C4-2B (cell line): ENCODE data around the gene MTA3.
"Not testable (repeated sequence)": the region's sequence is repeated elsewhere in the genome, so short reads cannot be mapped to it uniquely, and the experiment has no call there.

Source experiments
- ZFX ChIP-seq: fragments of 450-650 bp; IDR thresholded peaks from 2 replicates; pipeline ENCODE4 v1.6.1; 2017
- TF ChIP-seq, protein P1 (sequence below): fragments of 450-650 bp; conservative IDR thresholded peaks from 2 replicates; pipeline ENCODE4 v1.5.1; 2017; ENCODE audit warnings: mild to moderate bottlenecking

DNA sequence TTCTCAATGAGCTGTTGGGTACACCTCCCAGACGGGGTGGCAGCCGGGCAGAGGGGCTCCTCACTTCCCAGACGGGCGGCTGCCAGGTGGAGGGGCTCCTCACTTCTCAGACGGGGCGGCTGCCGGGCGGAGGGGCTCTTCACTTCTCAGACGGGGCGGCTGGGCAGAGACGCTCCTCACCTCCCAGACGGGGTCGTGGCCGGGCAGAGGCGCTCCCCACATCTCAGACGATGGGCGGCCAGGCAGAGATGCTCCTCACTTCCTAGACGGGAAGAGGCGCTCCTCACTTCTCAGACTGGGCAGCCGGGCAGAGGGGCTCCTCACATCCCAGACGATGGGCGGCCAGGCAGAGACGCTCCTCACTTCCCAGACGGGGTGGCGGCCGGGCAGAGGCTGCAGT lies 53.2 kb downstream of the MTA3 start:
- TF ChIP-seq, protein P1, sequence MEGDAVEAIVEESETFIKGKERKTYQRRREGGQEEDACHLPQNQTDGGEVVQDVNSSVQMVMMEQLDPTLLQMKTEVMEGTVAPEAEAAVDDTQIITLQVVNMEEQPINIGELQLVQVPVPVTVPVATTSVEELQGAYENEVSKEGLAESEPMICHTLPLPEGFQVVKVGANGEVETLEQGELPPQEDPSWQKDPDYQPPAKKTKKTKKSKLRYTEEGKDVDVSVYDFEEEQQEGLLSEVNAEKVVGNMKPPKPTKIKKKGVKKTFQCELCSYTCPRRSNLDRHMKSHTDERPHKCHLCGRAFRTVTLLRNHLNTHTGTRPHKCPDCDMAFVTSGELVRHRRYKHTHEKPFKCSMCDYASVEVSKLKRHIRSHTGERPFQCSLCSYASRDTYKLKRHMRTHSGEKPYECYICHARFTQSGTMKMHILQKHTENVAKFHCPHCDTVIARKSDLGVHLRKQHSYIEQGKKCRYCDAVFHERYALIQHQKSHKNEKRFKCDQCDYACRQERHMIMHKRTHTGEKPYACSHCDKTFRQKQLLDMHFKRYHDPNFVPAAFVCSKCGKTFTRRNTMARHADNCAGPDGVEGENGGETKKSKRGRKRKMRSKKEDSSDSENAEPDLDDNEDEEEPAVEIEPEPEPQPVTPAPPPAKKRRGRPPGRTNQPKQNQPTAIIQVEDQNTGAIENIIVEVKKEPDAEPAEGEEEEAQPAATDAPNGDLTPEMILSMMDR, result not testable (repeated sequence)
- not testable (repeated sequence) for TF ChIP-seq ZFX
